Liver (tissue), 9 donors: ENCODE results near the gene ERVV-1. TPM values are rescaled to one million over a fixed set of nuclear protein-coding genes. Genes with fewer than 3 reads are reported as not detected.

ENCODE experiments used
- DNase-seq: peaks from one replicate; pipeline ENCODE4 v3.0.0-alpha.2; 2017; ENCODE audit warnings: low spot score
- H3K27ac ChIP-seq, 2 donors: one replicate each; pipeline ENCODE4 v1.7.0; 2013; ENCODE audit warnings: inconsistent platforms in 2 of 2, low read length in 2 of 2, control low read depth in 1 of 2, low read depth in 1 of 2, mild to moderate bottlenecking in 1 of 2
- H3K27me3 ChIP-seq, 4 donors: one replicate each; pipeline versions ENCODE4 v1.6.1 to v1.7.0; 2013; ENCODE audit warnings: low read length in 3 of 4, inconsistent platforms in 1 of 4, mild to moderate bottlenecking in 1 of 4, moderate library complexity in 1 of 4; ENCODE audit not compliant: control insufficient read depth in 4 of 4, insufficient read depth in 4 of 4
- H3K36me3 ChIP-seq, 4 donors: one replicate each; pipeline versions ENCODE4 v1.6.1 to v1.7.0; 2013; ENCODE audit warnings: low read length in 3 of 4, mild to moderate bottlenecking in 3 of 4, low read depth in 1 of 4, moderate library complexity in 1 of 4; ENCODE audit not compliant: control insufficient read depth in 4 of 4, insufficient read depth in 3 of 4
- H3K4me1 ChIP-seq, 4 donors: one replicate each; pipeline versions ENCODE4 v1.6.1 to v1.7.0; 2013; ENCODE audit warnings: low read length in 3 of 4, mild to moderate bottlenecking in 3 of 4, moderate library complexity in 1 of 4; ENCODE audit not compliant: control insufficient read depth in 4 of 4, insufficient read depth in 4 of 4
- H3K4me3 ChIP-seq, 3 donors: one replicate each; pipeline versions ENCODE4 v1.6.1 to v1.7.0; 2013; ENCODE audit warnings: low read length in 3 of 3, control low read depth in 1 of 3, low read depth in 1 of 3, mild to moderate bottlenecking in 1 of 3
- H3K9ac ChIP-seq, 2 donors: one replicate each; pipeline ENCODE4 v1.7.0; 2013; ENCODE audit warnings: low read length in 2 of 2, mild to moderate bottlenecking in 2 of 2, moderate library complexity in 2 of 2, control low read depth in 1 of 2, low read depth in 1 of 2
- H3K9me3 ChIP-seq, 4 donors: one replicate each; pipeline versions ENCODE4 v1.6.1 to v1.7.0; 2013; ENCODE audit warnings: low read length in 3 of 4; ENCODE audit not compliant: control insufficient read depth in 4 of 4
- ATF3 ChIP-seq: IDR thresholded peaks from 2 replicates; pipeline ENCODE4 v1.6.1; 2016; ENCODE audit warnings: antibody characterized with exemption
- CTCF ChIP-seq: fragments of 150-350 bp; IDR thresholded peaks from 2 replicates; pipeline ENCODE4 v1.5.1; 2017; ENCODE audit warnings: improper control_type of control experiment, low read depth, low read length; ENCODE audit not compliant: missing input control
- EGR1 ChIP-seq, 2 donors: IDR thresholded peaks; 2 replicates each; pipeline ENCODE4 v1.6.1; 2016 to 2018; ENCODE audit warnings: antibody characterized with exemption in 2 of 2, low read depth in 2 of 2
- FOXA1 ChIP-seq: IDR thresholded peaks from 2 replicates; pipeline ENCODE4 v1.6.1; 2016; ENCODE audit warnings: antibody characterized with exemption
- FOXA2 ChIP-seq: IDR thresholded peaks from 2 replicates; pipeline ENCODE4 v1.6.1; 2016; ENCODE audit warnings: antibody characterized with exemption
- GABPA ChIP-seq, 2 donors: IDR thresholded peaks in 1 of 2; conservative IDR thresholded peaks in 1 of 2; 2 replicates each; pipeline ENCODE4 v1.6.1; 2016; ENCODE audit warnings: antibody characterized with exemption in 2 of 2, mild to moderate bottlenecking in 1 of 2, moderate library complexity in 1 of 2
- HNF4A ChIP-seq, 2 donors: conservative IDR thresholded peaks; 2 replicates each; pipeline ENCODE4 v1.6.1; 2016; ENCODE audit warnings: antibody characterized with exemption in 2 of 2, mild to moderate bottlenecking in 2 of 2
- HNF4G ChIP-seq: IDR thresholded peaks from 2 replicates; pipeline ENCODE4 v1.6.1; 2016; ENCODE audit warnings: antibody characterized with exemption
- JUND ChIP-seq, 2 donors: IDR thresholded peaks; 2 replicates each; pipeline ENCODE4 v1.6.1; 2016; ENCODE audit warnings: antibody characterized with exemption in 2 of 2
- NR2F2 ChIP-seq: IDR thresholded peaks from 2 replicates; pipeline ENCODE4 v1.6.1; 2016; ENCODE audit warnings: antibody characterized with exemption
- RAD21 ChIP-seq, 2 donors: IDR thresholded peaks; 2 replicates each; pipeline ENCODE4 v1.6.1; 2016; ENCODE audit warnings: antibody characterized with exemption in 2 of 2, mild to moderate bottlenecking in 2 of 2
- REST ChIP-seq: IDR thresholded peaks from 2 replicates; pipeline ENCODE4 v1.6.1; 2016; ENCODE audit warnings: antibody characterized with exemption, mild to moderate bottlenecking
- RXRA ChIP-seq, 2 donors: IDR thresholded peaks; 2 replicates each; pipeline ENCODE4 v1.6.1; 2017 to 2018; ENCODE audit warnings: antibody characterized with exemption in 2 of 2, mild to moderate bottlenecking in 1 of 2
- SP1 ChIP-seq: IDR thresholded peaks from 2 replicates; pipeline ENCODE4 v1.6.1; 2018; ENCODE audit warnings: antibody characterized with exemption, mild to moderate bottlenecking
- TAF1 ChIP-seq: conservative IDR thresholded peaks from 2 replicates; pipeline ENCODE4 v1.6.1; 2016; ENCODE audit warnings: antibody characterized with exemption, mild to moderate bottlenecking
- YY1 ChIP-seq: IDR thresholded peaks from 2 replicates; pipeline ENCODE4 v1.6.1; 2016; ENCODE audit warnings: antibody characterized with exemption, mild to moderate bottlenecking
- WGBS: extraction: QIAGEN DNeasy Blood & Tissue Kit; methylation state at CpG from one replicate; pipeline ENCODE4 v1.1.7; 2013; 5-methylcytosine and 5-hydroxymethylcytosine counted together
- polyA plus RNA-seq, 2 donors: library from polyadenylated mRNA; stranded (reverse) in 1 of 2; unstranded in 1 of 2; fragments of 200-250 nt in 1 of 2; fragments of >200 nt in 1 of 2; fragmentation: Nextera tagmentation in 1 of 2; extraction: Ambion mirVana in 1 of 2; gene quantifications; one replicate each; pipeline versions ENCODE4 v1.2.1 to v1.2.3, GENCODE V29; 2013 to 2015
- total RNA-seq, 2 donors: library from RNA; depleted of rRNA; stranded (reverse); fragments of >200 nt; gene quantifications; one replicate each; pipeline ENCODE4 v1.2.3, GENCODE V29; 2014
- TF ChIP-seq, protein P1 (sequence below): IDR thresholded peaks from 2 replicates; pipeline ENCODE4 v1.6.1; 2016; ENCODE audit warnings: antibody characterized with exemption
- TF ChIP-seq, protein P2 (sequence below): IDR thresholded peaks from 2 replicates; pipeline ENCODE4 v1.6.1; 2016; ENCODE audit warnings: antibody characterized with exemption
- donor health status: healthy.
- donor health status: healthy.
- donor health status: healthy.
- donor health status: healthy.
- donor health status: healthy.

ERVV-1 gene
- not detected for total RNA-seq
- not detected for polyA plus RNA-seq

- no peak for DNase-seq
- H3K9me3 ChIP-seq, result peaks cover 9 to 32% (median 16%) of the 10 kb centered on the region in 4 donors
- no peak within 1 kb of the TSS for H3K4me3 ChIP-seq
- 85% methylated on average over 7 of the region's 7 CpGs for WGBS
- H3K27ac ChIP-seq, result no peak within 1 kb of the TSS
- no peaks in the 10 kb centered on the region for H3K36me3 ChIP-seq
- TF ChIP-seq HNF4A (conservative IDR thresholded peaks at IDR 0.05) (no peak), GABPA (IDR thresholded peaks at IDR 0.05 in 1 of 2, conservative IDR thresholded peaks at IDR 0.05 in 1 of 2) (no peak), NR2F2 (no peak), FOXA2 (no peak), HNF4G (no peak), SP1 (no peak), YY1 (no peak), CTCF (no peak), TAF1 (no peak), ATF3 (no peak), JUND (IDR thresholded peaks at IDR 0.05) (no peak), FOXA1 (no peak), RAD21 (IDR thresholded peaks at IDR 0.05) (no peak), REST (no peak), RXRA (IDR thresholded peaks at IDR 0.05) (no peak), EGR1 (IDR thresholded peaks at IDR 0.05; ENCODE audit: low read depth in 2 of 2) (no peak)
- TF ChIP-seq, protein P1, sequence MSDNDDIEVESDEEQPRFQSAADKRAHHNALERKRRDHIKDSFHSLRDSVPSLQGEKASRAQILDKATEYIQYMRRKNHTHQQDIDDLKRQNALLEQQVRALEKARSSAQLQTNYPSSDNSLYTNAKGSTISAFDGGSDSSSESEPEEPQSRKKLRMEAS, result no peak
- TF ChIP-seq, protein P2, sequence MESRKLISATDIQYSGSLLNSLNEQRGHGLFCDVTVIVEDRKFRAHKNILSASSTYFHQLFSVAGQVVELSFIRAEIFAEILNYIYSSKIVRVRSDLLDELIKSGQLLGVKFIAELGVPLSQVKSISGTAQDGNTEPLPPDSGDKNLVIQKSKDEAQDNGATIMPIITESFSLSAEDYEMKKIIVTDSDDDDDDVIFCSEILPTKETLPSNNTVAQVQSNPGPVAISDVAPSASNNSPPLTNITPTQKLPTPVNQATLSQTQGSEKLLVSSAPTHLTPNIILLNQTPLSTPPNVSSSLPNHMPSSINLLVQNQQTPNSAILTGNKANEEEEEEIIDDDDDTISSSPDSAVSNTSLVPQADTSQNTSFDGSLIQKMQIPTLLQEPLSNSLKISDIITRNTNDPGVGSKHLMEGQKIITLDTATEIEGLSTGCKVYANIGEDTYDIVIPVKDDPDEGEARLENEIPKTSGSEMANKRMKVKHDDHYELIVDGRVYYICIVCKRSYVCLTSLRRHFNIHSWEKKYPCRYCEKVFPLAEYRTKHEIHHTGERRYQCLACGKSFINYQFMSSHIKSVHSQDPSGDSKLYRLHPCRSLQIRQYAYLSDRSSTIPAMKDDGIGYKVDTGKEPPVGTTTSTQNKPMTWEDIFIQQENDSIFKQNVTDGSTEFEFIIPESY, result no peak
- no peak within 1 kb of the TSS for H3K9ac ChIP-seq
- no peaks in the 10 kb centered on the region for H3K4me1 ChIP-seq
- H3K27me3 ChIP-seq, result no peaks in the 10 kb centered on the region
These were observed at the start of gene ERVV-1 for GRCh38 chr19:53013621-53014020. Gene ERVV-1 (plus strand): TSS chr19:53013921. CDS start chr19:53014091, 170 bp downstream.
